HG03342 (cell line): ENCODE data around the gene MBOAT2.
A peak's percentile ranks its signal among the peaks of the same experiment; 100 is the strongest.

Experiments
- ATAC-seq: cut with Tn5 transposase; IDR thresholded peaks from one replicate; pipeline ENCODE4 v1.9.1; 2021; ENCODE audit warnings: mild to moderate bottlenecking, moderate library complexity; ENCODE audit not compliant: unreplicated experiment

The MBOAT2 gene

DNA sequence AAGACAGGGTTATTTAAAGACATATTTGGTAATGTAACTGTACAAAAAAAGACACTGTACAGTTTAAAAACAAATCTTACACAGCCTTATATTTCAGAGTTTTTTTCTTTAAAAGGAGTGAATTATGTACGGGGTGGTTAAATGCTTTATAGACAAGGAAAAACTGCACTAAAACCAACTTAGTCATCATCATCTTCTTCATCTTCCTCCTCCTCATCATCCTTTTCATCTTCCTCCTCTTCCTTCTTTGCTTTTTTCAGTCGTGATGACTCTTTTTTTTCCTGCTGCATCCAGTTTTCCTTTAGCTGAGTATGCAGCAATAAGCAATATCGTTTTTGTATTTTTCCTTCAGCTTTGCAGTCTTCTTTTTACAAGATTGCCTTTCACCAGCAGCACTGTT is 14.6 kb upstream of the MBOAT2 start:
- no peak for ATAC-seq

DNA sequence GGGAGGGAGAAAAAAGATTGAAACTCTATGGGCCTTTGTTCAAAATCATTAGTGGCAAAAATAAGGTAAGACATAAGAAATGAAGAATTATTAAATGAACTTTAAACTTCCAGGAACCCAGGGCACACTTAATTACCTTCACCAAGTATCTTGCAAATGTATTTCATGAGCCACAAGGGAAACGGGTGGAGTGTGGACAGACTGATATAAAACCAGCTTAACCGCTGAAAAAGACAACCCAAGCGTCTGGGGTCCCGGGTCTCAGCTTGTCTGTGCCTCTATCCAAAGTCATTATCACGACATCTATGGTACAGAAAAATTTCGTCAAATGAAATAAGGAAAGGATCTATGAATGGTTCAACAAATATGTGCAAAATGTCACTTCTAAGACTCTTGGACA is 13.9 kb upstream of the MBOAT2 start:
- no peak for ATAC-seq

DNA sequence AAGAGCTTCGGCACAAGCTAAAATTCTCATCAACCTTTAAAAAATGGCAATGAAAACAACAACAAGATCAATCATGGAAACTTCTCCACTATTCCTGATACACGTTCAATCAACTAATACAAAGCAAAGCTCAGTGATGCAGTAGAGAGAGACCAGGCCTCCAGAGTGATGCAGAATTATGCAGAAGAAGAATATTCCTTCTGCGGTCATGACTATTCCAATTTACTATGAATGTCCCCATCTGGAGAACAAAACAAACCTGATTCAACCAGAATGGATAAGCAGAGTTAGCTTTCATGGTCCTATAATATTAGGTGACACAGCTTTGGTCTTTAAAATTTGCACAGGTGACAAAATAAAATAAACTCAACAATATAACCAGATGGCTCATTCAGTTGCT is 12.5 kb upstream of the MBOAT2 start:
- no peak for ATAC-seq

DNA sequence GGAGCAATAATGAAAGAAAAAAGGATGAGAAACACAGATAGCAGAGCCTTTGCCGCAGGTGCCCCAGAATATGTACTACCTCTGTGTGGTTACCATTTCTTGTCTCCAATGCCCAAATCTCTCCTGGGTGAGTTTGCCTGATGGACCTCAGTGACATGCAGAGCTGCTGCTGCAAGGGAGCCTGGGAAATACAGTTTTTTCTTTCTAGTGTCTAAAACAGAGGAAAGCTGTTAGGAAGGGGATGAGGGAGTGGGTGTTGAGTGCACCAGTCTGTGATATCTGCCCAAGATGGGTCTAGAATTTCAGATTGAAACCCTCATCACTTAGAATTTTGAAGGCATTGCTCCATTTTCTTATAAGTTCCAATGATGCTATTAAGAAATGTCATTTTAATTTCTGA is 9.9 kb upstream of the MBOAT2 start:
- no peak for ATAC-seq

DNA sequence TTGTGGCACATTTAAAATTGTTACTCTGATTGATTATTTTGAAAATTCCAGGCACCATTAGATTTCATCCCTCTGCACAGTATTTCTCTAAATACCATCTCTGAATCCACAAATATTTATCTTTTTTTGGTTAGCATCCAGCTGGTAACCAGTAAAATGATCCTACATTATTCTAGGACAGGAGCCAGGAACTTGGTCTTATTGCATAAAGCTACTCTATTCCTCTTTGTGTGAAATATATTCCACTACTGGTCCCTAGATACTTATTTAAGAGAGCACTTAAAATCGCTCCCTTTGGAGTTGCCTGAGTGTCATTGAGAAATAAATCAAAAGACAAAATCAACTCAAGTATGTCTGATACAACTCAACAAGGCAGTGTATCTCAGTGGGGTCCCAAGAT is 7.4 kb upstream of the MBOAT2 start:
- no peak for ATAC-seq

DNA sequence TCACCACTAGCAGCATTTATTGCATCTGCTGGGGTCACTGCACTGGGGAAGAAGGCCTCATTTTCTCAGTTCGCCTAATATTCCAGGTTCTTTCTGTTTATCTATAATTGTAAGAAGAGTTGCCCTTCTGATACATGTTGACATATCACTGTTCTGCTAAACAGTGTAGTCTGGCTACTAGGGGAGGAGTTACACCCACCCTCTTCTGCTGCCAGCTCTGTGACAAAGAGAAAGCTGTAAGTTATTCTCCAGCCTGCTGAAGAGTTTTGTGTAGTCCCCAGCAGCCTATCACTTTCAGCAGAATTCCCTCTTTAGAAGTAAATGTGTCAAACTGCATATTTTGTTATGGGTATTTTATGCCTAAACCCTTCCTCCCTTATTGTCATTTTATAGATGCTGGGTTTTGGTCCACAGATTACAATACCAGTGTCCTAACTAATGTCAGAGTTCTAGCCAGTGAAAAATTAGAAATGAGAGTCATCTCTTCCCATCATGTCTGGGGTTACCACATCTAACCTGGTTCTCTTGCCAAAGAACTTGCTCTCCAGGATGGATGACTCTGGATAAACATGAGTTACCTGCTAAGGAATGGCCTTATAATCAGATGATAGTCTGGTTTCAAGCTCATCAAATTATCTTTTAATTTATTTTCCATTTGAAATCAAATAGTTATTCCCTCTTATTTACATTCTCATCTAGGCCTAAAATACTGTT is 5.6 kb upstream of the MBOAT2 start:
- no peak for ATAC-seq

DNA sequence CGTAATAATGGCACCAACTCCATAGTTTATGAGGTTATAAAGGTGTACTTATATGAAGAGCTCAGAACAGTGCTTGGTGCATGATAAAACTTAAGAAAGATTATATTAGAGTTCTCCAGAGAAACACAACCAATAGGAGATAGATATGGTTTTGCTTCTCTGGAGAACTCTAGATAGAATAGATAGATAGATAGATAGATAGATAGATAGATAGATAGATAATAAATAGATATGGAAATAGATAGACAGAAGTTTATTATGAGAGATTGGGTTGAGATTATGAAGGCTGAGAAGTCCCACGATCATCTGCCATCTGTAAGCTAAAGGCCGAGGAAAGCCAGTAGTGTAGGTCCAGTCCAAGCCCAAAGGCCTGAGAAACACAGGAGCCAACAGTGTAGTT is 2.9 kb upstream of the MBOAT2 start:
- ATAC-seq = no peak

DNA sequence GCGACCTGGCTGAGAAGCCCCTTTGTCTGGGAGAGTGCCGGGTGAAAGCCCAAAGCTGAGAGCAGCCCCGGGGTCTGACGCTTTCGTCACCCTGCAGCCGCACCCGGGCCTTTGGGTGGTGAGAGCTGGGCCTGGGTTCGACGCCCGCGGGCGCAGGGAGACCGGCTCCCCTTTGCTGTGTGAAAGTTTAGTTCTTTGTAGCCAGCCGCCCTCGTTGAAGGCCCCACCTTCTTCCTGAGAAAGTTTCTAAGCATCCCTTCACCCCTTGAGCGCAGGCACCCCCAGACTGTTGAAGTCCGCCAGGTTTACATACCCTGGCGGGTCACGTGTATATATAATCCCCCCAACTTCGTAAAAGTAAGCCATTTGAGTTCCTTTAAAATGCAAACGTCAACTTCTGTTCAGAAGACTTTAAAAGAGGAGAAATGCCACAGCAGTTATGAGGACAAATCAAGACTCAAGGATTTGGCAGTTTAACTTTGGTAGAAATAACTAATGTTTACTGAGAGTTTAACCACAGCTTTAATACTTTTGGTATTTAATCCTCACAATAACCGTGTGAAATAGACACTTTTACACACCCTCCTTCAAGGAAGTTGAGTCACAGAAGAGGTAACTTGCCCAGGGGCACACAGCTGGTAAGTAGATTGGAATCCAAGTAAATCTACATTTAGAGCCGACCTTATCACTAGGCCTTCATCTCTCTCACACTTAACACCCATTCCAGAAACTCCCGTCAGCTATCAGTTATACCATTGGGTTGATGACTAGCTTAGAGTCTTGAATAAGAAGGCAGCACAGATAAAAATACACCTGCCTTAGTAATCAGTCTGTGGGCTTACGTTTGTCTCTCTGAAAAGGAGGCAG is 1.1 kb upstream of the MBOAT2 start:
- ATAC-seq = peak; percentile 12

DNA sequence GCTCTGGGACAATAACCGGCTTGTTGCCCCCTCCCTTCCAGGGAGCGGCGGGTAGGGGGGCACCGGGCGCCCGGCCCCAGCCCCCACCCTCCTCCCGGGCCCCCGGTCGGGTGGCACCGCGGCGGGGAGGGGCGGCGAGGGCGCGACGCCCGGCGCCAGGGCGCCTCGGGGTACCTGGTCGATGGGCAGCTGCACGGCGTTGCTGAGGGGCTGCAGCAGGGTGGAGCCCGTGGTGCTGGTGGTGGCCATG is 193 bp downstream of the MBOAT2 start:
- no peak for ATAC-seq

DNA sequence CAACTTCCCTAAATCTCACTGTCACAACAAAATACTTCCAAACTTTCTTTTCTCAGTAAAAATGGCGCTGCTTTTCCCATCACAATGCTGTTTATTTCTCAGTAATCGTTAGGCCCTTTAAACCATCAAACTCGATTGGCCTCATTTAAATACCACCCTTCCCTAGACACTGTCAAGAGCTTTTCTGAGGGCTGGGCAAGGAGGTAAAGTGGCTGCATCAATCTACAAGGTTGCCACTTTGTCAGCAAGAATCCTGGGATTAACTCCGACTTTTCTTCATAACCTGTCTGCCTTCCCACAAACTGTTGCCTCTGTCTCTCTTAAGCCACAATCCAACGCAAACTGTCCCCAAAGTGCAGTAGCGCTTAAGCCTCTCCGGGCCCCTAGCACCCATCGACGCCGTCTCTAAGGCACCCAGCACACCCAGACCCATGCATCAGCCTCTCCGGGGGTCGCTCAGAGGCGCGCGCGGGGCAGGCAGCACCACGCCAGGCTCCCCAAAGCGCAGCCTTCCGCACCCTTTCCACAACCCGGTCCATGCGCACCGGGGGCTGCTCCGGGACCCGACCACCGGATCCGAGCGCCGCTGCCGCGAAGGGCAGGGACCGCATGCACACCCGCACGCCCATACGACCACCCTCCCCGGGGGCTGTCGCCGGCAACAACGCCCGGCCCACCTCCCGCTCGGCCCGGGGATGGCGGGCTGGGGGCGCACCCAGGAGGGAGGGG is 683 bp downstream of the MBOAT2 start:
- no peak for ATAC-seq

DNA sequence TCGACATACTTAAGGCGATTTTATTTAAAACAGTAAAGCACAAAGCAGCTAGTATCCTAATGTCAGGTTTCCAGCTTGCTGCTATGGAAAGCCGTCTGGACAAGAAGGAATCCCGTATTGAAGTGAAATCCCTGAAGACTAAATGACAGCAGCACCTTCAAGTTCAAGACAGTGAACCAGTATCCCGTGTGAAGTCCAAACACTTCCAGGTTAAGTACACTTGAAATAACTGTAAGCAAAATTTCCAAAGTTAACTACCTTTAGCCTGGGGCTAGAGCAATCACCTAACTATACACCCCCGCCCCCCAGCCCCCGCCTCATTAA is 1.2 kb downstream of the MBOAT2 start:
- ATAC-seq = no peak

DNA sequence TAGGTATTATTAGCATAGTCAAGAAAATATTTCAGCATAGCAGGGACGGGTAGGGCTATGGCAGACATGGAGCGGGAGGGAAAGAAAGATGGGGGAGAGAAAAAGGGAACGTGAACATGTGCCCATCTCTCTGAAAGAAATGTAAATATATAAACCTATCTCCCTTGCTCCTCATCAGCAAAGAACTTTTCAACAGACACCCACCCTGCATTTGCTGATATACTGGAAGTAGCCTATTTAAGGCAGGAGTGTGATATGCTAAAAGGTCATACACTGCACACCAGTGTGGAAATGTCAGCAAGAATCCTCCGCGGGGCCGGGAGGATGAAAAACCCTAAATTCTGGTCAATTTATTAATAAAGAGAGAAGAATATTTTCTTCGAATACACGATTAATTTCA is 1.7 kb downstream of the MBOAT2 start:
- ATAC-seq = no peak

DNA sequence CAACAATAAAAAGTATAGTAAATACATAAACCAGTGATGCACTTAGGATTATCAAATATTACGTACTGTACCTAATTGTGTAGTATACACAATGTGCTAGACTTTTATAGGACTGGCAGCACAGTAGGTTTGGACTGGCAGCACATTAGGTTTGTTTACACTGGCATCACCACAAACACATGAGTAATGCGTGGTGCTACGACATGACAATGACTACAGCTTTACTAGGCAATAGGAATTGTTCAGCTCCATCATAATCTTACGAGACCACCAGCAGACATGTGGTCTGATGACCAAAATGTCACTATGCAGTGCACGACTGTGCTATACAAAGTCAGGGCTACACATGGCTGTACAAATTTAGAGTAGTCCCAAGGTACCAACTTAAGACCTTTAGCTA is 2.3 kb downstream of the MBOAT2 start:
- no peak for ATAC-seq

DNA sequence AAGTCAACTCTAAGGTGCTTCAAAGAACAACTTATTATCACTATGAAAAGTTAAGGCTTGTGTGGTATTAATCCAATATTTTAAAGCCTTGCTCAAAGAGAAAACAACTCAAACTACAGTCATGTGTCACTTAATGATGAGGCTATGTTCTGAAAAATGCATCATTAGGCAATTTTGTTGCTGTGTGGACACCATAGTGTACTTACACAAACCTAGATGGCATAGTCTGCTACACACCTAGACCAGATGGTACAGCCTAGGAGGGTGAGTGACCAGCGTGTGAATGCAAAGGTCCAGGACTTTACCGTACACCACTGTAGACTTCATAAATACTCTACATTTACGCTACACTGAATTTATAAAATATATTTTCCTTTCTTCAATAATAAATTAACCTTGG is 3.0 kb downstream of the MBOAT2 start:
- ATAC-seq = no peak

DNA sequence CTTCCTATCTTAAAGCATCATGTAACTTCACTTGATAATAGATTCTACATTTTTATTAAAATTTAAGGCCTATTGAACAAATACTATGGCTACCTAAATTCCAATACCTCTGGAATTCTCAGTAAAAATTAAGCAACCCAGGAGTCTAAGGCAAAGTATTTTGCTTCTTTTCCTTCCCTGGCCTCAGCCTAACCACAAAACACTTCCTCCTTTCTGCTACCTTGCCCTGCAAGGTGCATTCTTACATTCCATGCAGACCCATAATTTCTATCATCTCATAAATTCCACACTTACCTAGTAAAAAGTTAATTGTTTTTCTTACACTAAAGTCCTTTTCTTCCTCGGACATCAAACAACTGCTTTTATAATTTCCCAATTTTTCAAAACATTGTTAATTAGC is 3.7 kb downstream of the MBOAT2 start:
- ATAC-seq = no peak

DNA sequence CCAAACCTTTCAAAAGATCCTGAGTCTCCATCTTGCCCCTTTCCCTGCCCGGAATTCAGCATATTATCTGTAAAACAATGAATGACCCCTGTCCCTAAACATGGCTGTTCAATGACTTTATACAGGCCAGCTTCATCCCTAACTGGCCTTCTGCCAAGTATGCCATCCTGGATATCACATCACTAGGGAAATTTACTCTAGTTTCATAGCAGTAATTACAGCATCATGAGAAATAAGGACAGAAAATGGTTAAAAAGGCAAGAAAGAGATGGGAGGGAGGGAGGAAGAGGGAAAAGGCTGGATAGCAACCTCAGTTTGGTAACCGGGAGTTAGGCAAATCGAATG is 4.4 kb downstream of the MBOAT2 start:
- no peak for ATAC-seq

DNA sequence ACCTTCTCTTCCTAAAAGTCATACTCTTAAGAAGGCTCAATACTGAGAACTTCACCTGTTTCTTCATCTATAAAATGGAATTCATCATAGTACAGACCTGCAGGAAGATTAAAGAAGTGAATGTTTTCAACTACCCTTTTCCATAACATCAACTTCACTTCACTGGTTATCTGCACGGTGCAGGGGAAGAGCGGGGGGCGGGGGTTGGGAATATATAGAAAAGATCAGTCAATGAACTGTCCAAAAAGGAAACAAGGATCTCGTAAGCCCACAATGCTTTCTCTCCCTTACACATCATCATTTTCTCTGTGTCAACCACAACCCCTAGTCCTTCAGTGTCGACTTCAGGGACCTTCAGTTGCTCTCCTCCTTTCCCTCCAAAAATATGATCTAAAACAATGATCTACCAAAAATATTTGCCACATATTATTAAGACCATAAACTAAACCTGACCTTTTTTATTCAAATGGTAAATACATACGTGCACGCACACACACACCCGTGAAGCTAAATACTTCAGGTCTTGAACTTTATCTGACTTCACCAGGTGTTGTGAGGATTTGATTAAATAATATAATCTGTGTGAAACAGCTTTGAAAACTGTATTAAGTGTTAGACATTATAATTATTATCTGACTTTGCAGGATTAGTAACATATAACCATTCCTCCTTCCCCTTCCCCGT is 4.9 kb downstream of the MBOAT2 start:
- ATAC-seq = no peak

DNA sequence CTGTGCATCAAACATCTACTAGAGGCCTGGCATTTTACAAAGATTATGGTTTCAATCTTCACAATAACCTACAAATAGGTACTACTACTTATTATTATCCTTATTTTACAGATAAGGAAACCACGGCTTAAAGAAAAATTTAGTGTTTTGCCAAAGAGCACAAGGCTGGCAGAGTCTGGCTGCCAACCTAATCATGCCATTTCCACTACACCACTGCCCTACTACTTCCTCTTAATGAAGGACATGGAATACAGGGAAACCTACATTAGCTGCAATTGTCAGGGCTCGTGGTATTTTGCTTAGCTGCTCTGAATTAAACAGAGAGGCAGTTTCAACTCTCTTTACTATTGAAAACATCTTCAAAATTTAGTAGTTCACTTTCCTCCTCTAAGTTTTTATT is 5.9 kb downstream of the MBOAT2 start:
- no peak for ATAC-seq

DNA sequence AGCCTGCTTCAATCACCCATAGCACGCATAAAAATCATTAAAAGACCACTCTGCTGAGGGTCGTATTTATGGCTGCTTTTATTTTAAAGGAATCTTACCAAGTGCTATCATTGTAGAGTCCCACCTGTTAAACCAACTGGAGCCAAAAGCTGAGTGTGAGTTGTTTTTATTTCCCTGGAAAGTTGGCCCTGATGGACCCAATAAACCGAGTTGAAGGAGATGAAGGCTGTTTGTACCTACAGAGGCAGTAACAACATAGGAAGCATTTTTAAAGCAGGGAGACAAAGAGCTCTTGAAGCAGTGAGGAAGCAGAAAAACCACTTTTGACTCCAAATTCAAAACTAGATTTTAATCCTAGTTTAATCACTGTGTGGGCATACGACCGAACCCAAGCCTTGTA is 6.4 kb downstream of the MBOAT2 start:
- ATAC-seq = no peak

DNA sequence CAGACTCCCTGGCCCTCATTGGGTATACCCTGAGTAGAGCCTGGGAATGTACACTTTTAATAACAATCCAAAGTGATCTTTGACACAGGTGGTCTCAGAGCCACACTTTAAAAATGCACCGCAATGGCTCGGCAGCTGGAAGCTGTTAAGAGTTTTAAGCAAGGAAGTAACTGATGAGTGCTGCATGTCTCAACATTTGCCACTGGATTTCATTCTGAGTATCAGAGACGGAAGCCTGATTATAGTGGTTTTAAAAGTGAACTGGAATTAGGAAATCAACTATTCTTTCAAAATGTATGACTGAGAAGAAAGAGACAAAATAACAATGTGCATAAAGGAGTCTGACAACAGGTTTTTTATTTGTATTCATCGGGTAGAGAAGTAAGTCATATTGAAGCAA is 7.5 kb downstream of the MBOAT2 start:
- ATAC-seq = no peak

DNA sequence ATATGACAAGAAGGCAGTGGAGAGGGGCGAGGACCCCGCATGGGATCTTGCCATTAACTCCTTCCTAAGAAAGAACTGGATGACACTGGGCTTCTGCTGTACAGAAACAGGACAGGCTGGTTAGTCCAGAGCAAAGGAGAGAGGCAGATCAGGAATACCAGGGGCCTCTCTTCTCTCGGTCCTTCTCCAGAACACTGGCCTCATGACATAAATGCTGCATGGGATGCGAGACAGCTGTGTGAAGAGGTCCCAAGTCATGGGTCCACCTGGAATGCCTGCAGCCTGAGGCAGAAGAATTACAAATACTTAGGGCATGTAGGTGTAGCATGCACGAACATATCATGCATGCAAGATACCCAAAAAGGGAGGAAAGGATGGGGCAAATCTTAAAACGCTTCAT is 9.1 kb downstream of the MBOAT2 start:
- no peak for ATAC-seq

DNA sequence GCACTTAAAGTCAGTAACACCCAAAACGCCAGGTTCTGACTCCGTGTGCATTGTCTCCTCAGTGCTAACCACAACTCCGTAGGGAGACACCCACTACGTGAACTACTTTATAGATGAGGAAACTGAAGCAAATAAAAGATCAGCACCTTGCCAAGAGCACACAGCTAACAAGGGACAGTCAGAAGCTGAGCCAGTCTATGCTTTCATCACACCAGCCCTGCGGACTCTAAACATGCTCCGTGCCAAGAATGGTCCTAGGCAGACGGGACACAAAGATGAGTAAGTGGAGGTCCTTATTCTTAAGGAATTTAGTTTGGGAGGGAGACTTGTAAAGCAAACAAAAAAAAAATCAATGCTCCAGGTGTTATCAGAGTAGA is 9.6 kb downstream of the MBOAT2 start:
- no peak for ATAC-seq
